Measurements from ENCODE around the gene PEA15.

Gene PEA15

DNA sequence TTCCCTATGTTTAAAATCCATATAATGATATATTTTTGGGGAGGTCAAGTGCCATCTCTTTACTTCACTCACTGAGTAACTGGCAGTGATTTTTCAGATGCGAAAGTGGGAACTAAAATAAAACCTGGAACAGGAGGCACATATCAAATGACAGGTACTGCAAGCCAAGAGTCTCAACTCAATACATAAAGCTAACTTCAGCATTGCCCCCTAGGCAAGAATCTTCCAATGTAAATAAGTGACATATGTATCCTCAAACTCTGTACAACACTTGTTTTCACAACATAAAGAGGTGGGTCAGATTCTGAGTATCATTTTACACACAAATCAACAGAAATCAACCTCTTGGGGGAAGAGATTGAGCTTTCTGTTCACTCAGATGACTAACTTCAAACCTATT lies 39.0 kb downstream of the PEA15 start:
- DNase-seq = no peak

DNA sequence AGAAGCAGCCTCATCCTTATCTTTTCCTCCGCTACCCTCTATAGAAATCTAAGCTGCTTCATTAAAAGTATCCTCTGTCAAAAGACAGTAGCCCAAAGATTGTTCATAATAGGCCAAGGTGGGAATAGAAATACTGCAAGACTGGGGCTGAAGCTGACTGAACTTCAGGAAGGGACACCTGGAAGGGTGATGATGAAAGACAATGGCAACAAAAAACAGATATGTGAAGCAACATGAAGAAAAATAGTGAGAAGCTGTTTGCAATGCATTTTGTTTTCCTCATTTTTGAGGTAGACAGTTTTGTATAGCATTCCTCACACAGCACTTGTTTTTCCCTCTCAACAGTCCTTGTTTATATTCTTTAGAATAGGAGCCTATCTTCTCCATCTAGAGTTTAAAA lies 40.2 kb downstream of the PEA15 start:
- no peak for DNase-seq

DNA sequence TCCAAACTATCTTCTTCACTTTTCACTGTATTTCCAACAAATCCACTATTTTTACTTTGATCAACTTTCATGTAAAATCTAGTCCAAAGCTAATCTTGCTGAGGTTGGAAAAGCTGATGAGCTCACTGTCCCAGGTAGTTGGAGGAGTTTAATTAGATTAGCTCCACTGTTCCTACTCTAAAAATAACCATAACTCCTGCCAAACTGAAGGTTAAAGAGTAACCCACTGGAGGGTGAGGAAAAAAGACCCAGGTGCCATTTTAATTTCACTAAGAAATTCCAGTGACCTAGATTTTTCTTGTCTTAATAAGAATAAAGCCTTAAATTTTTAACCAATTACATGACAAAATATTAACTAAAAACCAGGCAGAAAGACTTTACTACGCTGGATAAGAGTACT lies 41.9 kb downstream of the PEA15 start:
- DNase-seq = no peak

DNA sequence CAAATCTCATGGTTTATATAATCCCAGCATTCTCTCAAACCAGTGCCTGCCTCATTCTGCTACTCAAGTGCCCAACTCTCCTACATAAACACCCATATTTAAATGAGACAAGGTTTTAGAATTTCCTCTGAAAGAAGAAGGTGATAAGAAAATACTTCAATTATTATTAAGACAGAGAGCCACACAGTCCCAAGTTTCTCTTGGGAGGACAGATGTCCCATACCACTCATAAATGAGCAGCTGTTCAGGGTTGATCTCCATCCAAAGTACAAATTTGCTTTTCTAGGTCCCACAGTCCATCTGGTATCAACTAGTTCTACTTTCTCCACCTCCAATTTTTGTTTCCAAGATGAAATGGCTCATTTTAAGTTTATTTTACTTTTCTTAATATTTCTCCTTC lies 45.8 kb downstream of the PEA15 start:
- DNase-seq = no peak

DNA sequence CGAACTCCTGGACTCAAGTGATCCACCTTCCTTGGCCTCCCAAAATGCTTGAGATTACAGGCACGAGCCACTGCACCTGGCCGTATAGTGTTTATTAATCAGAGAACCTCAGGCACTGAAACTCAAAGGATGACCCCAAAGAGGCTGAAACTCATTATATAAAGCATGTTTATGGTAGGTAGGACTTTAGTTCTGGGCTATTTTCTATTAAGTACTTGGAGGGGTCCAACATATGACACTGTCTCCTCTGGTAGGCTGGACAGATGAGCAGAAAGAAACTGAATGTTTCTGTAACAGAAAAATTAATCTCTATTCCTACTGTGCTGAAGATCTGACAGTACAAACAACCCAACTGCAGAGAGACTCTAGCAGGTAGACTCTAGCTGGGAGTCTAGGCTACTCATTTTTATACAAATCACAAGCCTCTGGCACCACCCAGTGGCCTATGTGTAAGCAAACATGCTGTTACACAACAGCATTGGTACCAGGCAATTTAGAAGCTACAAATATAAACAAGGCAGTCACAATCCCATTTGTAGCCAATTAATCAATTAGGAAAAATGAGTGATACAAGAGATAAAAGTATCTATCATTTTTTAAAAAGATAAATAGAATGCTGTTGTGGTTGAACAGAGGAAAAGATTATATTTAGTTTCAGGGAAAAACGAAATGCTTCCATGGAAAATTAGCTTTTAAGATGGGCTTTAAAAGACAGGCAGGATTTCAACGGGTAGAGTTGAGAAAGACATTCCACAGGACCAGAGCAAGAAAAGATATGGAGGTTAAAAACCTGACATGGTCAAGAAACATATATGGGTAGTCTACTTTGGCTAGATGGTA lies 46.7 kb downstream of the PEA15 start:
- DNase-seq = peak; percentile 46

DNA sequence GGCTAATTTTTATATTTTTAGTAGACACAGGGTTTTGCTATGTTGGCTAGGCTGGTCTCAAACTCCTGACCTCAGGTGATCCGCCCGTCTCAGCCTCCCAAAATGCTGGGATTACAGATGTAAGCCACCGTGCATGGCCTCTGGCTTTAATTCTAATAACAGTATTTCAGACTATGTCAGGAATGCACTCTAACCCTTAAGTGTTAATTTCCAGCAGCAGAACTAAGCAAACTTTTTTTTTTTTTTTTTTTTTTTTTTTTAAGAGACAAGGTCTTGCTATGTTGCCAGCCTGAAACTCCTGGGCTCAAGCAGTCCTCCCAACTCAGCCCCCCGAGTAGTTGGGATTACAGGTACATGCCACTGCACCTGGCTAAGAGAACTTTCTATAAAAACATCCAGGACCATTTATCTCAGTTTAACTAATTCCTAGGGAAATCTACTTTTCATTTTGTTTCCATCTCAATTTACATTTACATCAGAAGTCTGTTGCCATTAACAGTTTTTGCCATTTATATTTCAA lies 50.7 kb downstream of the PEA15 start:
- DNase-seq = no peak

DNA sequence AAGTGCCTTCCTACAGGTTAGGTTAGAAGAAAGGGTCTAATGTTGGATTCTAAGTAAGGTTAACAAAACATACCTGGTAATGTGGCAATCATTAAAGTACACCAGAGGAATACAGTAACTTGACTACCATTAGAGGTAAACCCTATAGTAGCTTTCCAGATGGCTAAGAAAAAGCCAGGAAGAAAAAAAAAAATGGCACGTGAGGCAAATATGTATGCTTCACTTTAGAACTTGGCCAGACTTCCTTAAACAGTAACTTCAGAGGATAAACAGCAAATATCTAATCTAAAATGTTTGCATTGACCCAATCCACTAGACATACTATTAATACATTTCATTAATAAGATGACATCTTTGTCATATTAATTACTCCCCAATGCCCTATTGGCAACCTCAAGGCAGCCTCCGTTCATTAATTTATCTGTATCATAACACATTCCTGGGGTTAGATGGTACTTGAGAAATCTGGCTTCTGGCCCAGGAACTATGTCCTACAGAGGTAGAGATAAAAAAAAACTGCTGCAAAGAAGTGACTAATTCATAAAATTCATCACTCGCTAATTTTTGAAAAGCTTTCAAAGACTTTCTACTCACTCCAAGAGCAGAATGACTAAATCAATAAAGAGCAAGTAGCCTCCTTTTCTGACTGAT lies 51.3 kb downstream of the PEA15 start:
- no peak for DNase-seq

DNA sequence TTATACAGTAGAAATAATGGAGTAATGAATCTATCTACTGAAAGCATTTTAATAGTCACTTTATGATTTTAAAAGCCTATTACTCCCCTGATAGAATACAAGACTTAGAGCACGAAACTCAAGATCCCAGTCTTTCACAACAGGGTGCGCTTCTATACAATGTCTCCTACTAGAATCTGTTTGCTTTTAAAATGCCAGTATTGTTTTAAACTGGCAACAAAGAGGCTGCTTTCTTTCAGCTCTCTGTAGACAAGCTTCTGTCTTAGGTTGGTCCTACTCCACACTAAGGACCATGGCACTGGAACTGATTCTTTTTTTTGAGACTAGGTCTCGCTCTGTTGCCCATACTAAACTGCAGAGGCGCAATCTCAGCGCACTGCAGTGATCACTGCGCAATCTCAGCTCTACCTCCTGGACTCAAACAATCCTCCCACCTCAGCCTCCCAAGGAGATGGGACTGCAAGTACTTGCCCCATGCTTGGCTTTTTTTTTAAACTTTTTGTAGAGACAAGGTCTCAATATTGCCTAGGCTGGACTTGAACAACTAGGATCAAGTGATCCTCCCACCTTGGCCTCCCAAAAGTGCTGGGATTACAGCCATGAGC lies 52.3 kb downstream of the PEA15 start:
- DNase-seq = no peak

DNA sequence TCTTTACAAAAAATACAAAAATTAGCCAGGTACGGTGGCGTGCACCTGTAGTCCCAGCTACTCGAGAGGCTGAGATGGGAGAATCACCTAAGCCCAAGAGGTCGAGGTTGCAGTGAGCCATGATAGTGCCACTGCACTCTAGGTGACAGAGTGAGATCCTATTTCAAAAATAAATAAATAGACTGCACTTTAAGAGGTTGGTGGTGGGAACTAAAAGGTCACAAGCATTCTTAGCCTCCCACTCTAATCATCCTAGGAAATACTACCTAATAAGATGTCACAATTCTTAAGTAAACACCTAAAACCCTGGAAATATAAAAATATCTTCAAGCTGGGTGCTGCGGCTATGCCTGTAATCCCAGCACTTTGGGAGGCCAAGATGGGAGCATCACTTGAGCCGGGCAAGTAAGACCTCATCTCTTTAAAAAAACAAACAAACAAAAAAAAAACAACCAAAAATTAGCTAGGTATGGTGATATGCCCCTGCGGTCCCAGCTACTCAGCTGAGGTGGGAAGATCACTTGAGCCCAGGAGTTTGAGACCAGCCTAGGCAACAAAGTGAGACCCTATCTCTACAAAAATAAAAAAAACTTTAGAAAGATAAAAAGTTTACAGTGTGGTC lies 53.1 kb downstream of the PEA15 start:
- DNase-seq = no peak

DNA sequence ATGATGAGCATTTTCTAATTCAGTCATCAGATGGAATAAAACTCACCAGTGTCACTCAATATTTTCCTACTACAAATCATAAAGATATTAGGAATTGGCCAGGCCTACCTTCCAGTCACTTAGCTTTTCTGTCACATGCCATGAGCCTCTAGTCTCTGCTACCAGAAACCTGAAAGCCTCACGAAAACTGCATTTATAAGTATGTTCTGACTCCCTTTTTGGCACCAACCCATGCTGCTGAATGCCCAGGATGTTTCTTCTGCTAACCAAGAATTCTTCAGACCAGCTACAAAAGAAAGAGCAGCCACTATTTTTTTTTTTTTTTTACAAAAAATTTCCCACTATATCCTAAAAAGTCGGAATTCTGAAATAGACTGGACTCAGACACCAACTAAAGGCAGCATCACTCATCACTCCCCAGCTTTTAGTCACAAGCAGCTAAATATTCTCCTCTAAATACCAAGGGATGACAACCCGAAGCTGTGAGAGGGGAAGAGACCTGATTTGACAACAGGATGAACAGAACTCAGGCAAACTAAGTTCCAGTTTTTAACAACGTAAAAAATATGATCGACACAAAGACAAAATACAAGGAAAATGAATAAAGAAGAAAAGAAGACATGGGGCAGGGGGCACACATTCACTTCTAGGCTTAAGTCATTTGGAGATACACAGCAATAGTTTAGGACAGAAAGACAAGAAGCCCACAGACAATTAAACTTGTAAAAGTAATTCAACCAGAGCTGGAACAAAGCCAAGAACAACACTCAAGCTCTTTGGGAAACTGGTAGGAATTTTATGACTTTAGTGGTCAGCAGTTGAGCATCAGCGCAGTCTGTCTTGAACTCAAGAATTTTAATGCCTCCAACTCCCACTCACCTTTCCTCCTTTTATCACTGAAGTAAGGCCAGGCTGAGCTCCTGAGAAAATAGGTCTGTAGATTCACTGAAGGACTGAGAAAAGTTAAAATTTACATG lies 55.5 kb downstream of the PEA15 start:
- no peak for DNase-seq

DNA sequence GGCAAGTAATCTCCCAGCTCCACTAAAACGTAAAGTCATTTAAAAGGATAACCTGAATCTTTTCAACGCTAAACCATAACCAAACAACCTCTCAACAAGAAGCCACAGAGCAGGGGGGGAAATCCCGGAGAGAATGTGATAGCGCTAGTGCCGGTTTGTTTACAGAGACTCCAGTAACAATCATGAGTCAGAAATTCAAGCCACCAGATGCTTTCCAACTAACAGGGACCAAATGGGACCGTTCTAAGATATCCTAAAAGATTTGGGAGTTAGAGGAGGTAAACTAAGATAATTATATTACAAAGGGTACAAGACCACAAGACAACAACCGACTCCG lies 56.3 kb downstream of the PEA15 start:
- no peak for DNase-seq

DNA sequence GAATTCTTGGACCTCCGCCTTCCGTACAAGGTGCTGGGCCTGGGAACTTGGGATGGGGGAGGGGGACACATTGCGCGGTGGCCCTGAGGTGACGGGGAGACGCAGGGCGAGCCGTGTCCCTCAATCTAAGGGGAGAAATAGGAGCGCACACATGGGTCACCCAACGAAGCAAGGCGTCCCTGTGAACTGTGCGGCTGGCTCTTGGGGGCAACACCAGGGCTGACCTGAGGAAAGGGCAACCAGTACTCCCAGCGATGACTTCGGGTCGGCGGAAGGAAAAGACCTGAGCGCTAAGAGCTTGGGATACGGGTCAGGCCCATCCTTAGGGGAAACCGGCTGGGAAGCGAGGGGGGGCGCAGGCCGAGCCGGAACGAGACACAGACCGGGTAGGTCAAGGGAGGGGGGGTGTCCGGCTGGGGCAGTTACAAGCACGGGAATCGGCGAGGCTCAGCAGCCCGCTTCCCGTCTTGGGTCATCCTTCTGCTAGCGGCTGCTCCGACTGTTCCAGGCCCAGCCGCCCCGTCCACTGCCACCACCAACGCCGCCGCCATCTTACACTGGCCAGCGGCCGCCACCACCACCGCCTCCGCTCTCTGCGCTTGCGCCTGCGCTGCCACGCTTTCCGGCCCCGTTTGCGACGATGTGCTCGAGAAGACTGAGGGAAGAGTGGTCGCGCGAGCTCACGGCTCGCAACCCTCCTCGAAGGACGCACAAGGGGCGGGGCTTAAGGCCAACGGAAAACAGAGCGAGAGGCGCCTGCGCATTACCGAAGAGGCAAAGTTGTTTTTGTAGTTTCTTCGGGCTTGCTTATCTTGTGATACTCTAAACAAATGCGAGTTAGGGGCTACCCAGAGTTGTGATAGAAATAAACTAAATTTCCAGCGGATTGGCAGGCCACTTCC lies 57.0 kb downstream of the PEA15 start, which contains the start of gene DCAF8:
DCAF8 (minus strand) TSS at position 657 of the 902 bp plus-strand sequence. CDS start 18,541 bp downstream, outside the sequence.
- DNase-seq = peak; percentile 98

DNA sequence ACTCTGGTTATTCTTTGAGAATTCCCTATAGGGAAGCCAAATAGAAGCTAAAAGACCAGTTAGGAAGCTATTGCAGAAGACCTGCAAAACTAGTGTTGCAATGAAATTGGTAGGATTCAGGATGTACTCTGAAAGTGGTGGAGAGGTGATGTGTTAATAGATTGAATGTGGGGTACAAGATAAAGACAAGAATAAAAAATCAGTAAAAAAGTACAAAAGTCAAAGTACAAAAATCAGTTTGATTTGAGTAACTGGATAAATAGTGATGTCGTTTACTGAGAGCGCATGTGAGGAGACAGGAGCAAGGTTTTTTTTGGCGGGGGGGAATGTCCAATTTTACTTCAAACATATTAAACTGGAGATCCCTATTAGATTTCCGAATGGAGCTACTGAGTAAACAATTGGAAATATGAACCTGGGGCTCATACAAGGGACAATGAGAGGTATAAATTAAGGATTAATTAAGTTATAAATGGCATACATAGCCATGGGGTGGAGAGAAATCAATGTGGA lies 59.7 kb downstream of the PEA15 start:
- DNase-seq = no peak
